Heart left ventricle (tissue), 16 donors: ENCODE measurements around the gene ATP6V1D. TPM values are rescaled to one million over a fixed set of nuclear protein-coding genes. Genes with fewer than 3 reads are reported as not detected.

Source experiments
- ATAC-seq, 4 donors: fragments of 200-7000 bp; cut with Tn5 transposase; one replicate each; pipeline ENCODE4 v1.9.1; 2020 to 2022; ENCODE audit warnings: moderate library complexity in 4 of 4, mild to moderate bottlenecking in 3 of 4, moderate number of reproducible peaks in 1 of 4
- DNase-seq, 5 donors: peaks; one replicate each; pipeline ENCODE4 v3.0.0-alpha.2; 2020
- H3K27ac ChIP-seq, 12 donors: fragments of 200-600 bp; sonication (generic) in 4 of 12; one replicate each; pipeline versions ENCODE4 v1.5.0 to v1.8.0; 2016 to 2022; ENCODE audit warnings: mild to moderate bottlenecking in 2 of 12
- H3K27me3 ChIP-seq, 9 donors: fragments of 200-600 bp; sonication (generic) in 2 of 9; one replicate each; pipeline versions ENCODE4 v1.5.1 to v1.8.0; 2016 to 2022; ENCODE audit warnings: mild to moderate bottlenecking in 3 of 9
- H3K36me3 ChIP-seq, 9 donors: fragments of 200-600 bp; sonication (generic) in 2 of 9; one replicate each; pipeline versions ENCODE4 v1.5.0 to v1.8.0; 2018 to 2022; ENCODE audit warnings: mild to moderate bottlenecking in 2 of 9
- H3K4me1 ChIP-seq, 12 donors: fragments of 200-600 bp; sonication (generic) in 4 of 12; one replicate each; pipeline versions ENCODE4 v1.5.0 to v1.8.0; 2016 to 2022; ENCODE audit warnings: mild to moderate bottlenecking in 3 of 12
- H3K4me3 ChIP-seq, 12 donors: fragments of 200-600 bp; sonication (generic) in 4 of 12; one replicate each; pipeline versions ENCODE4 v1.5.0 to v1.8.0; 2017 to 2022; ENCODE audit warnings: mild to moderate bottlenecking in 9 of 12, moderate library complexity in 4 of 12
- H3K9me3 ChIP-seq, 12 donors: fragments of 200-600 bp; sonication (generic) in 4 of 12; one replicate each; pipeline versions ENCODE4 v1.5.0 to v1.8.0; 2016 to 2022; ENCODE audit warnings: mild to moderate bottlenecking in 1 of 12
- POLR2A ChIP-seq, 2 donors: fragments of 450-650 bp; IDR thresholded peaks; one replicate each; pipeline ENCODE4 v1.6.1; 2017; ENCODE audit warnings: antibody characterized with exemption in 2 of 2, mild to moderate bottlenecking in 2 of 2, moderate library complexity in 2 of 2
- WGBS, 4 donors: extraction: QIAGEN DNeasy Blood & Tissue Kit in 2 of 4; methylation state at CpG; one replicate each; pipeline versions ENCODE4 v1.1.5 to v1.1.7; 2013 to 2018; 5-methylcytosine and 5-hydroxymethylcytosine counted together
- intact Hi-C, 10 donors: fragments of 100-400 bp; cut with DNase I; formaldehyde crosslinking; loops; one replicate each; pipeline versions ENCODE4 v1.11.1 to v1.14.2; 2022
- polyA plus RNA-seq, 2 donors: library from polyadenylated mRNA; stranded (reverse); fragments of 200-250 nt; gene quantifications; one replicate each; pipeline ENCODE4 v1.2.3, GENCODE V29; 2013
- total RNA-seq, 9 donors: library from RNA; depleted of rRNA in 2 of 9; stranded (reverse); fragments of >200 nt in 2 of 9; fragmentation: NEBNext Ultra II Directional in 3 of 9; extraction: Animal tissue kit (Norgen Biotek cat#: 25700) in 3 of 9; gene quantifications; one replicate each; pipeline versions ENCODE4 v1.1.0 to v1.2.4, GENCODE V29; 2016 to 2023
- TF ChIP-seq, protein P1 (sequence below), 12 donors: fragments of 200-600 bp; sonication (generic) in 4 of 12; IDR thresholded peaks; one replicate each; pipeline versions ENCODE4 v1.5.0 to v1.8.0; 2018 to 2022; ENCODE audit warnings: antibody characterized with exemption in 12 of 12, mild to moderate bottlenecking in 5 of 12
- donor health status: ischemic (EF 13 %, LVEDD 7.1; RV severe dilation, severe dysfunction).
- donor health status: healthy with polysubstance abuse.
- donor health status: DM: no; HTN: yes; CAD: no.
- donor health status: DM: no; HTN: no; CAD: no.
- donor health status: ischemic (EF 25% LVEDD 6.9; RV normal size, moderate dysfunction).
- donor health status: ischemic (EF 25% LVEDD 5.7; RV mildly dilated, moderate dysfunction).
- donor health status: healthy.
- donor health status: DM: yes; HTN: yes; CAD: no.
- donor health status: ischemic (EF 35%, LVEDD 5.7; RV mildly dilated, moderate dysfunction).
- donor health status: nonischemic (EF 11% LVEDD 7.7; RV severe dilation, severe dysfunction).
- donor health status: DM: yes; HTN: yes; CAD: no.
- donor health status: PGD.
- donor health status: ischemic (EF 29% LVEDD 5.4; RV normal size, mild dysfunction).
- donor health status: nonischemic (EF 23%, LVEDD 6.1; RV moderate dilation, normal function).

Gene ATP6V1D
- total and polyA plus RNA-seq, 11 donors = 106 to 211 (median 167) TPM

DNA sequence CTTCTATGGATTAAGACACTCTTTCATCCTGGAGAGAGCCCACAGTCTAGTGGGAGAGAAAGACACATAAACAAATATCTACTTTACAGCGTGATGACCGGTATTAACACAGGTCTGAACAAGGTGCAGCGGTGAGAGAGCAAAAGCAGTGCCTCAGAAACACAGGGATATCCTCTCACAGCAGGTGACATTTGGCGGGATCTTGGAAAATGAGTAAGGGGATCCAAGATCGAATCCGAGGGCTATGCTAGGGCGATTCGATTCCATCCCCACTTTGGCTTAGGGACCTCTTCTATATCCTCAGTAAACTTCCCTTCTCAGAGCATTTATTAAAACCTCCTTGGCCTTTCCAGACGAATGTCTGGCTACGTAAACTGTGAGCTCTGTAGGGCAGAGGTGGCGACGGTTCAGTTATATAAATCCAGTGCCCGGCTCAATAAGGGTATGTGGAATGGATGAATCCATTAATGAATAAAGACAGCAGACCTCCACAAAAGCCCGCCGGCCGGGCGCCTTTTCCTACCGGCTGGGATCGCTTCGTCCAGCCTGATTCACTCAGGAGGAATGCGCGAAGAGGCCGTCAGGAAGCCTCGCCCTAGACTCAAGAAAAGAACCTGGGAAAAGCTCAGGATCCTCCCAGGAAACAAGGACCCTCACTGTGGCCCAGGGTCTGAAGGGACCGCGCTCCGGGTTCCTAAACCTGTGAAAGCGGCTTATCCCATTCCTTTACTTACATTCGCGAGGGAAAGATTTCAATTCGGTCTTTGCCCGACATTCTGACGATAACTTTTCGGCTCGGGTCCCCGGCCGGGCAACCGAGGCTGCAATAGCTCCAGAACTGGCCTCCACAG is 455 bp downstream of the ATP6V1D start:
- peaks cover 9 to 69% (median 56%) of the 10 kb centered on the region in 12 donors for H3K4me1 ChIP-seq
- no peaks in the 10 kb centered on the region for H3K9me3 ChIP-seq
- intact Hi-C loops = loop anchor here in 2 of 10 donors (2.0 to 10.0 kb wide), 2 partner anchors 114 to 118 kb away; partner anchors contain the start of gene PALS1 (in 2 of the 2)
- peak overlapping the region; percentile 65 to 92 (median 82) for H3K4me3 ChIP-seq
- WGBS, 4 donors = 1 to 2% (median 2%) methylated on average over 33 to 38 of the region's 38 CpGs
- H3K27ac ChIP-seq = peak overlapping the region; percentile 45 to 99 (median 96)
- H3K27me3 ChIP-seq = no peaks in the 10 kb centered on the region
- H3K36me3 ChIP-seq = peaks cover 0 to 20% (median 7%) of the 10 kb centered on the region in 9 donors
- DNase-seq = peak in 4 of 5 donors; percentile 12 to 56 (median 40)
- ATAC-seq = peak in 2 of 4 donors; percentile 3 to 12
- TF ChIP-seq, protein P1, sequence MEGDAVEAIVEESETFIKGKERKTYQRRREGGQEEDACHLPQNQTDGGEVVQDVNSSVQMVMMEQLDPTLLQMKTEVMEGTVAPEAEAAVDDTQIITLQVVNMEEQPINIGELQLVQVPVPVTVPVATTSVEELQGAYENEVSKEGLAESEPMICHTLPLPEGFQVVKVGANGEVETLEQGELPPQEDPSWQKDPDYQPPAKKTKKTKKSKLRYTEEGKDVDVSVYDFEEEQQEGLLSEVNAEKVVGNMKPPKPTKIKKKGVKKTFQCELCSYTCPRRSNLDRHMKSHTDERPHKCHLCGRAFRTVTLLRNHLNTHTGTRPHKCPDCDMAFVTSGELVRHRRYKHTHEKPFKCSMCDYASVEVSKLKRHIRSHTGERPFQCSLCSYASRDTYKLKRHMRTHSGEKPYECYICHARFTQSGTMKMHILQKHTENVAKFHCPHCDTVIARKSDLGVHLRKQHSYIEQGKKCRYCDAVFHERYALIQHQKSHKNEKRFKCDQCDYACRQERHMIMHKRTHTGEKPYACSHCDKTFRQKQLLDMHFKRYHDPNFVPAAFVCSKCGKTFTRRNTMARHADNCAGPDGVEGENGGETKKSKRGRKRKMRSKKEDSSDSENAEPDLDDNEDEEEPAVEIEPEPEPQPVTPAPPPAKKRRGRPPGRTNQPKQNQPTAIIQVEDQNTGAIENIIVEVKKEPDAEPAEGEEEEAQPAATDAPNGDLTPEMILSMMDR (IDR thresholded peaks at IDR 0.05) = no peak
- peak in 1 of 2 donors; percentile 69 for TF ChIP-seq POLR2A (IDR thresholded peaks at IDR 0.05)

DNA sequence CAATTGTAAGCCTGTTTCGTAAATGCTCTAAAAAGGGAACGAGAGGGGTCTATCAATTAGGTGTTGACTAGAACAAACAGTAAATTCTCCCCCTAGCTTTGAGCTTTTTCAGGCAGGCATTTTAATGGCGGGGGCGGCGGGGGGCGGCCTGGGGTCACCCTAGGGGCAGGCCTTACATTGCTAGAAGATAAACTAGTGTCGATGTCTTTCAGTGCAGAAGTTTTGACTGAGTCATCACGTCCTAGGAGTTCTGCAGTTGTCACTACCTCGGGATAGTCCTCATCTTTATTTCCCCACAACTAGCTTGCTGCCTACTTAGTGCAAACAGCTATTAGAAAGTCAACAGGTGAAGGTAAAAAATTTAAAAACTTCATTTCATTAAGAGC is 1.6 kb downstream of the ATP6V1D start:
- no peak for DNase-seq
- H3K27ac ChIP-seq = peak overlapping the region in 9 of 12 donors; percentile 27 to 98 (median 63)
- ATAC-seq = no peak
- intact Hi-C loops = loop anchor here in 2 of 10 donors (2.0 to 10.0 kb wide), 2 partner anchors 113 to 117 kb away; partner anchors contain the start of gene PALS1 (in 2 of the 2)
- 47 to 57% (median 56%) methylated on average over 9 of the region's 9 CpGs for WGBS, 4 donors
- no peaks in the 10 kb centered on the region for H3K27me3 ChIP-seq
- H3K9me3 ChIP-seq = no peaks in the 10 kb centered on the region
- H3K4me3 ChIP-seq = peak overlapping the region in 8 of 12 donors; percentile 1 to 92 (median 80)
- peaks cover 0 to 13% (median 3%) of the 10 kb centered on the region in 9 donors for H3K36me3 ChIP-seq
- H3K4me1 ChIP-seq = peaks cover 9 to 59% (median 51%) of the 10 kb centered on the region in 12 donors
- TF ChIP-seq, protein P1 (IDR thresholded peaks at IDR 0.05) = no peak
- no peak for TF ChIP-seq POLR2A (IDR thresholded peaks at IDR 0.05)

DNA sequence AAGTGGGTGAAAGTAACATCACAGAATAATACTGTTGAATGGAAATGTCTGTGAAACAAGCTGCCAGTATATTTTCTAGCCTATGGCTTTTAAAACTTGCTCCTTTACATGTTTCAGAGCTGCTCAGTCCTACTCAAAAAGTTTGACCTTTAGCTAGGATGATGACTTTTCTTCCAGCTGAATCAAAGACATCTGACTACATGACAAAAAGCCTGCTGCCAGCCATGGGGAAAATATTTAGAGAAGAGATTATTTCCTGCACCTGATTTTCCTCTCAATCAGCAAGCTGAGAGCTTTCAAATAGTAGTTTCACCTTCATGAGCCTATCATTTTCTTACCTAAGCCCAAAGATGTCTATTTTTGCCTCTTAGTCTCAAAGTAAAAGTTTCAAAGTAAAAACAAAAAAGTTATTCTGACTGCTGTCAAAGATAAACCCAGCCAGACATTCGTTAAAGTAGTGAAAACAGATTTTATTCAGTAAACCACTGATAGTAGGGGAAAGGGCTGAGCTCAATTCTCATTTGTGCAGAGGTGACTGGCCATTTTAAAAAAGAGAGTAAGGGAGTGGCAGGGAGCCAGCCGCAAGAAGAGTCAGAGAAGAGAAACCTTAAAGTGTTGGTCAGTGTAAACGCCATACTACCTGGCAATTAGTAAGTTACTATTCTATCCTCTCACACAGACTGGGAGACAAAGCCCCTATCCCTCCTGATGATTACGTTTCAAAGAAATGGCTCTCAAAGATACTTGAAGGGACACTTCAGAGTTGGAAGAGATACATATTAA is 2.2 kb downstream of the ATP6V1D start:
- no peak for DNase-seq
- Histone ChIP-seq H3K9me3 (no peaks in the 10 kb centered on the region), H3K36me3 (peaks cover 0 to 13% (median 6%) of the 10 kb centered on the region in 9 donors), H3K4me3 (peak overlapping the region in 6 of 12 donors; percentile 0 to 75 (median 38)), H3K27me3 (no peaks in the 10 kb centered on the region), H3K27ac (peak overlapping the region in 11 of 12 donors; percentile 3 to 98 (median 46)), H3K4me1 (peaks cover 7 to 54% (median 45%) of the 10 kb centered on the region in 12 donors)
- whole genome bisulfite sequencing, 4 donors = 46 to 51% (median 47%) methylated on average over 4 of the region's 4 CpGs
- no peak for ATAC-seq
- TF ChIP-seq, protein P1 (IDR thresholded peaks at IDR 0.05) = no peak
- TF ChIP-seq POLR2A (IDR thresholded peaks at IDR 0.05) = no peak
- intact Hi-C loops = loop anchor here in 1 of 10 donors (10.0 kb wide), 1 partner anchor 113 kb away; the partner anchor contains the start of gene PALS1
